Pancreas (tissue), 10 donors: ENCODE results near the gene AGBL1. TPM values are rescaled to one million over a fixed set of nuclear protein-coding genes. Genes with fewer than 3 reads are reported as not detected.
"Not testable (repeated sequence)": the region's sequence is repeated elsewhere in the genome, so short reads cannot be mapped to it uniquely, and the experiment has no call there.

Experiments used
- ATAC-seq, 4 donors: fragments of 200-7000 bp; cut with Tn5 transposase; one replicate each; pipeline versions ENCODE4 v1.8.0 to v1.9.1; 2020; ENCODE audit warnings: mild to moderate bottlenecking in 4 of 4, moderate library complexity in 4 of 4
- DNase-seq, 6 donors: peaks; one replicate each; pipeline ENCODE4 v3.0.0-alpha.2; 2020
- FAIRE-seq: peaks from 2 replicates; lab custom pipeline; 2012; peaks lifted over from hg19 to GRCh38; lab: Jason Lieb, UNC
- H3K27ac ChIP-seq, 4 donors: fragments of 200-600 bp; sonication (generic); 1 replicate in 3 of 4; 2 replicates in 1 of 4; pipeline versions ENCODE4 v1.5.0 to v1.8.0; 2020
- H3K27me3 ChIP-seq, 4 donors: fragments of 200-600 bp; one replicate each; pipeline ENCODE4 v1.8.0; 2021
- H3K36me3 ChIP-seq, 3 donors: fragments of 200-600 bp; sonication (generic) in 1 of 3; one replicate each; pipeline versions ENCODE4 v1.5.0 to v1.8.0; 2020 to 2021
- H3K4me1 ChIP-seq, 3 donors: fragments of 200-600 bp; one replicate each; pipeline ENCODE4 v1.8.0; 2021
- H3K4me3 ChIP-seq, 4 donors: fragments of 200-600 bp; sonication (generic) in 2 of 4; one replicate each; pipeline versions ENCODE4 v1.5.0 to v1.8.0; 2020 to 2021
- H3K9me3 ChIP-seq, 4 donors: fragments of 200-600 bp; one replicate each; pipeline ENCODE4 v1.8.0; 2021
- CTCF ChIP-seq, 4 donors: fragments of 200-600 bp; sonication (generic) in 3 of 4; IDR thresholded peaks; one replicate each; pipeline versions ENCODE4 v1.5.0 to v1.8.0; 2021; ENCODE audit warnings: antibody characterized with exemption in 4 of 4
- WGBS, 2 donors: extraction: QIAGEN DNeasy Blood & Tissue Kit; methylation state at CpG; one replicate each; pipeline ENCODE4 v1.1.7; 2013; 5-methylcytosine and 5-hydroxymethylcytosine counted together
- intact Hi-C, 3 donors: fragments of 100-400 bp; cut with DNase I; formaldehyde crosslinking; loops; one replicate each; pipeline versions ENCODE4 v1.11.1 to v1.14.2; 2022
- polyA plus RNA-seq, 2 donors: library from polyadenylated mRNA; stranded (reverse); fragments of 200-250 nt; gene quantifications; one replicate each; pipeline ENCODE4 v1.2.3, GENCODE V29; 2013
- total RNA-seq, 6 donors: library from RNA; stranded (reverse); fragmentation: NEBNext Ultra II Directional in 4 of 6; extraction: Animal tissue kit (Norgen Biotek cat#: 25700) in 4 of 6; gene quantifications; one replicate each; pipeline versions ENCODE4 v1.2.1 to v1.2.4, GENCODE V29; 2021 to 2023
- donor health status: healthy with polysubstance abuse.
- donor health status: DM: no; HTN: no; CAD: no; lungs with moderate emphysema.
- donor health status: DM: no; HTN: no; CAD: no.
- donor health status: control.
- donor health status: control.
- donor health status: Bipolar disorder and iron deficiency.
- donor health status: DM: yes; HTN: yes; CAD: no.
- donor health status: DM: no; HTN: no; CAD: no.
- donor health status: DM: no; HTN: no; CAD: no.
- donor health status: DM: yes; HTN: yes; CAD: no.

The AGBL1 gene
- total and polyA plus RNA-seq, 8 donors = under 0.01 to 0.06 (median 0.05) TPM; not detected in 5

GRCh38 chr15:86445579-86446252 is 366.0 kb downstream of the AGBL1 start:
- H3K4me3 ChIP-seq = no peak overlapping the region
- 35 to 50% methylated on average over 6 of the region's 6 CpGs for WGBS, 2 donors
- H3K27ac ChIP-seq = no peak overlapping the region
- no peaks in the 10 kb centered on the region for H3K4me1 ChIP-seq
- H3K36me3 ChIP-seq = no peaks in the 10 kb centered on the region
- DNase-seq (no peak), ATAC-seq (no peak), FAIRE-seq (no peak)
- no peaks in the 10 kb centered on the region for H3K27me3 ChIP-seq
- no peak for TF ChIP-seq CTCF (IDR thresholded peaks at IDR 0.05)
- H3K9me3 ChIP-seq = no peaks in the 10 kb centered on the region
- intact Hi-C loops = no loop called here

- intact Hi-C loops = no loop called here
- Histone ChIP-seq H3K4me3 (no peak overlapping the region), H3K27me3 (no peaks in the 10 kb centered on the region), H3K36me3 (no peaks in the 10 kb centered on the region), H3K4me1 (no peaks in the 10 kb centered on the region), H3K27ac (no peak overlapping the region), H3K9me3 (no peaks in the 10 kb centered on the region)
- no peak for TF ChIP-seq CTCF (IDR thresholded peaks at IDR 0.05)
- WGBS, 2 donors = 54 to 61% methylated on average over 2 of the region's 2 CpGs
- FAIRE-seq (no peak), ATAC-seq (no peak), DNase-seq (no peak)
Measured at GRCh38 chr15:86446253-86446640, 366.6 kb downstream of the AGBL1 start.

- H3K27me3 ChIP-seq, H3K36me3 ChIP-seq, intact Hi-C loops, H3K4me3 ChIP-seq, ATAC-seq, FAIRE-seq, H3K9me3 ChIP-seq, H3K4me1 ChIP-seq, H3K27ac ChIP-seq, DNase-seq: not testable (repeated sequence)
- WGBS, 2 donors = 69 to 75% methylated on average over 8 of the region's 8 CpGs
Measured at GRCh38 chr15:86465470-86466039, 385.9 kb downstream of the AGBL1 start.

GRCh38 chr15:86481720-86482119 is 402.0 kb downstream of the AGBL1 start:
- intact Hi-C loops = no loop called here
- FAIRE-seq = no peak

GRCh38 chr15:86483936-86484335 is 404.3 kb downstream of the AGBL1 start:
- FAIRE-seq (no peak), DNase-seq (no peak), ATAC-seq (no peak)
- TF ChIP-seq CTCF (IDR thresholded peaks at IDR 0.05) = no peak
- H3K36me3 ChIP-seq = no peaks in the 10 kb centered on the region
- no peaks in the 10 kb centered on the region for H3K4me1 ChIP-seq
- no peaks in the 10 kb centered on the region for H3K9me3 ChIP-seq
- H3K27me3 ChIP-seq = no peaks in the 10 kb centered on the region
- no peak overlapping the region for H3K27ac ChIP-seq
- intact Hi-C loops = no loop called here
- 3 to 4% methylated on average over 1 of the region's 1 CpG for WGBS, 2 donors
- H3K4me3 ChIP-seq = no peak overlapping the region

More at GRCh38 chr15:86481720-86482119, 402.0 kb downstream of the AGBL1 start:
- Histone ChIP-seq H3K27me3 (no peaks in the 10 kb centered on the region), H3K27ac (no peak overlapping the region), H3K36me3 (no peaks in the 10 kb centered on the region), H3K4me1 (no peaks in the 10 kb centered on the region), H3K9me3 (no peaks in the 10 kb centered on the region), H3K4me3 (no peak overlapping the region)
- no peak for TF ChIP-seq CTCF (IDR thresholded peaks at IDR 0.05)
- ATAC-seq (no peak), DNase-seq (no peak)
- WGBS, 2 donors = 41 to 46% methylated on average over 2 of the region's 2 CpGs
